ENCODE data around the gene NDRG2.

DNA sequence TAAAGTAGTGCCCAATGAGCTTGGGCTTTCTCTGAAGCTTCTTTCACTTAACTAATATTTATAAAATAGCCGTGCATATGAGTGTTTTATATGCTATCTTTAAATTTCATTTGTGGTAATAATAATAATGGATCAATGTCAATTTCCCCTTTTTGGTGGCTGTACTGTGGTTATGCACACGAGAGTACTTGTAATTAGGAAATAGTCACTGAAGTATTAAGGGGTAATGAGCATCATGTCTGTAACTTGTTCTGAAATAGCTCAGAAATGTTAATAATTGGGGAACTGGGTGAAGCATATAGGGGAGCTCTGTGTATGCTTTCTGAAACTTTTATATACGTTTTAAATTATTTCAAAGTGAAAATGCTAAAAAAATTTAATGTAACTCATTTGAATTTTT is 25.7 kb upstream of the NDRG2 start:
- TF ChIP-seq SIN3A (IDR thresholded peaks at IDR 0.05; ENCODE audit: low read depth) (no peak), CEBPB (IDR thresholded peaks at IDR 0.05; ENCODE audit: low read depth) (no peak), SP1 (IDR thresholded peaks at IDR 0.05; ENCODE audit: low read depth) (no peak), ELF1 (IDR thresholded peaks at IDR 0.05; ENCODE audit: borderline replicate concordance, low read depth) (no peak), EZH2phosphoT487 (IDR thresholded peaks at IDR 0.05; ENCODE audit: borderline replicate concordance) (no peak), CTCF (IDR thresholded peaks at IDR 0.05 in 2 of 3, conservative IDR thresholded peaks at IDR 0.05 in 1 of 3; ENCODE audit: borderline replicate concordance in 1 of 3, insufficient read depth in 1 of 3, low read depth in 2 of 3, low read length in 2 of 3) (no peak), EZH2 (IDR thresholded peaks at IDR 0.05) (no peak), ZFX (IDR thresholded peaks at IDR 0.05) (no peak), CBX3 (IDR thresholded peaks at IDR 0.05; ENCODE audit: low read depth) (no peak), POLR2A (IDR thresholded peaks at IDR 0.05; ENCODE audit: borderline replicate concordance, extremely low read depth, insufficient read depth, insufficient read length) (no peak), ZNF274 (IDR thresholded peaks at IDR 0.05; ENCODE audit: low read depth, low read length) (no peak)
- TF ChIP-seq, protein P1, sequence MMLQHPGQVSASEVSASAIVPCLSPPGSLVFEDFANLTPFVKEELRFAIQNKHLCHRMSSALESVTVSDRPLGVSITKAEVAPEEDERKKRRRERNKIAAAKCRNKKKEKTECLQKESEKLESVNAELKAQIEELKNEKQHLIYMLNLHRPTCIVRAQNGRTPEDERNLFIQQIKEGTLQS (IDR thresholded peaks at IDR 0.05), result no peak

All from HCT116 (cell line).